WERI-Rb-1 (cell line): ENCODE results near the gene COL13A1.

Source experiments
- DNase-seq: peaks from one replicate; pipeline ENCODE4 v3.0.0-alpha.2; 2020
- H3K27ac ChIP-seq: fragments of 250-450 bp; sonication (Bioruptor Pico); 2 replicates; pipeline ENCODE4 v1.5.1; 2020; ENCODE audit warnings: mild to moderate bottlenecking, moderate library complexity
- H3K27me3 ChIP-seq: fragments of 250-450 bp; sonication (Bioruptor Pico); 2 replicates; pipeline ENCODE4 v1.5.1; 2021; ENCODE audit warnings: mild to moderate bottlenecking, low read depth, moderate library complexity; ENCODE audit not compliant: insufficient read depth, severe bottlenecking
- H3K36me3 ChIP-seq: fragments of 250-450 bp; sonication (Bioruptor Pico); 2 replicates; pipeline ENCODE4 v1.5.1; 2020; ENCODE audit warnings: mild to moderate bottlenecking, moderate library complexity
- H3K4me3 ChIP-seq: 2 replicates; pipeline ENCODE4 v1.5.1; 2011; ENCODE audit warnings: low read depth, mild to moderate bottlenecking, control low read depth, low read length
- H3K9me3 ChIP-seq: fragments of 250-450 bp; sonication (Bioruptor Pico); 2 replicates; pipeline ENCODE4 v1.5.1; 2021; ENCODE audit warnings: mild to moderate bottlenecking, moderate library complexity; ENCODE audit not compliant: severe bottlenecking
- CTCF ChIP-seq: IDR thresholded peaks from 2 replicates; pipeline ENCODE4 v1.5.1; 2011; ENCODE audit warnings: low read depth, mild to moderate bottlenecking, control low read depth, inconsistent platforms, low read length

The COL13A1 gene

GRCh38 chr10:69911613-69912528, 110.2 kb downstream of the COL13A1 start:
- H3K27ac ChIP-seq: peak overlapping the region; percentile 12; the same call in 1 of the 2 replicates
- no peaks in the 10 kb centered on the region for H3K36me3 ChIP-seq
- H3K9me3 ChIP-seq: no peaks in the 10 kb centered on the region
- TF ChIP-seq CTCF: no peak
- DNase-seq: peak; percentile 36
- H3K4me3 ChIP-seq: no peak overlapping the region
- H3K27me3 ChIP-seq: no peaks in the 10 kb centered on the region

- Histone ChIP-seq H3K27me3 (no peaks in the 10 kb centered on the region), H3K4me3 (no peak overlapping the region), H3K27ac (no peak overlapping the region), H3K9me3 (no peaks in the 10 kb centered on the region), H3K36me3 (no peaks in the 10 kb centered on the region)
- DNase-seq: no peak
- no peak for TF ChIP-seq CTCF
Measured at GRCh38 chr10:69912589-69912988, 110.9 kb downstream of the COL13A1 start.

GRCh38 chr10:69913606-69914382, 112.1 kb downstream of the COL13A1 start:
- DNase-seq: no peak
- no peaks in the 10 kb centered on the region for H3K27me3 ChIP-seq
- no peaks in the 10 kb centered on the region for H3K36me3 ChIP-seq
- no peak for TF ChIP-seq CTCF
- no peaks in the 10 kb centered on the region for H3K9me3 ChIP-seq
- no peak overlapping the region for H3K27ac ChIP-seq
- no peak overlapping the region for H3K4me3 ChIP-seq

GRCh38 chr10:69914398-69915214, 112.9 kb downstream of the COL13A1 start:
- TF ChIP-seq CTCF: peak; percentile 98
- Histone ChIP-seq H3K9me3 (no peaks in the 10 kb centered on the region), H3K27me3 (no peaks in the 10 kb centered on the region), H3K36me3 (no peaks in the 10 kb centered on the region), H3K27ac (no peak overlapping the region), H3K4me3 (no peak overlapping the region)
- peak; percentile 81 for DNase-seq

- TF ChIP-seq CTCF: no peak
Measured at GRCh38 chr10:69915215-69915560, 113.5 kb downstream of the COL13A1 start.

More at GRCh38 chr10:69915215-69915560, 113.5 kb downstream of the COL13A1 start:
- no peak overlapping the region for H3K4me3 ChIP-seq
- no peak for DNase-seq
- H3K27me3 ChIP-seq: no peaks in the 10 kb centered on the region
- no peaks in the 10 kb centered on the region for H3K9me3 ChIP-seq
- H3K36me3 ChIP-seq: no peaks in the 10 kb centered on the region
- H3K27ac ChIP-seq: no peak overlapping the region
